ENCODE measurements around the gene NDUFS1.
"Not testable (repeated sequence)": the region's sequence is repeated elsewhere in the genome, so short reads cannot be mapped to it uniquely, and the experiment has no call there.

The NDUFS1 gene

GRCh38 chr2:206143451-206143850 is 15.8 kb downstream of the NDUFS1 start:
- H3K27me3 Mint-ChIP-seq (ENCODE audit: low read depth), result no peaks in the 10 kb centered on the region
- no peaks in the 10 kb centered on the region for H3K9me3 Mint-ChIP-seq

GRCh38 chr2:206127656-206128055 is 31.6 kb downstream of the NDUFS1 start:
- Mint-ChIP-seq H3K9me3 (no peaks in the 10 kb centered on the region), H3K27ac (no peak overlapping the region), H3K36me3 (ENCODE audit: low read depth) (peaks cover 58% of the 10 kb centered on the region), H3K4me3 (no peak overlapping the region), H3K4me1 (no peaks in the 10 kb centered on the region), H3K27me3 (ENCODE audit: low read depth) (no peaks in the 10 kb centered on the region)
- no peak for TF ChIP-seq CTCF (IDR thresholded peaks at IDR 0.05; ENCODE audit: unreplicated experiment in 3 of 3)

More at GRCh38 chr2:206143451-206143850, 15.8 kb downstream of the NDUFS1 start:
- no peak overlapping the region for H3K27ac Mint-ChIP-seq
- no peak for TF ChIP-seq CTCF (IDR thresholded peaks at IDR 0.05; ENCODE audit: unreplicated experiment in 3 of 3)
- H3K4me3 Mint-ChIP-seq, result no peak overlapping the region
- H3K36me3 Mint-ChIP-seq (ENCODE audit: low read depth), result peaks cover 76% of the 10 kb centered on the region
- no peaks in the 10 kb centered on the region for H3K4me1 Mint-ChIP-seq

GRCh38 chr2:206125901-206126300 is 33.3 kb downstream of the NDUFS1 start:
- H3K36me3 Mint-ChIP-seq (ENCODE audit: low read depth), result peaks cover 72% of the 10 kb centered on the region
- H3K9me3 Mint-ChIP-seq, result no peaks in the 10 kb centered on the region
- H3K4me3 Mint-ChIP-seq, result no peak overlapping the region
- no peaks in the 10 kb centered on the region for H3K4me1 Mint-ChIP-seq
- H3K27me3 Mint-ChIP-seq (ENCODE audit: low read depth), result no peaks in the 10 kb centered on the region
- H3K27ac Mint-ChIP-seq, result no peak overlapping the region
- TF ChIP-seq CTCF (IDR thresholded peaks at IDR 0.05; ENCODE audit: unreplicated experiment in 3 of 3), result no peak

- H3K4me1 Mint-ChIP-seq; H3K27me3 Mint-ChIP-seq (ENCODE audit: low read depth); H3K4me3 Mint-ChIP-seq; H3K9me3 Mint-ChIP-seq; H3K27ac Mint-ChIP-seq: not testable (repeated sequence)
- H3K36me3 Mint-ChIP-seq (ENCODE audit: low read depth), result peaks cover 68% of the 10 kb centered on the region
Measured at GRCh38 chr2:206122569-206122968, 36.7 kb downstream of the NDUFS1 start.

DNA sequence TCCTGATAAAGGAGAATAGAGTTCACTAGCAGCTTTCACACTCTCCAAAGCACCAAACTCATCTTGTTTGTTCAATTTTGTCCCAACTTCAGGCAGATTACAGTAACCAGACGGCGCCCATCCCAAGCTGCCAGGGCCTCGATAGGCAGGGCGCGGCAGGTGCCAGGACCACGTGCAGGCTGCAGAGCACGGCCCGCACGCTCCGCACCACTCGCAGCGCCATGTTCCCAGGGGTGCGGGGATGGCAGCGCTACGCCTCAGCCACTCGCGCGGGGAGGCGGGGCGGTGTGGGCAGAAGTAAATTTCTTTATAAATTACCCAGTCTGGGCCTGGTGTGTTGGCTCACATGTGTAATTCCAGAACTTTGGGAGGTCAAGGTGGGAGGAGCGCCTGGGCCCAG is 43.0 kb downstream of the NDUFS1 start:
- Mint-ChIP-seq H3K27ac (no peak overlapping the region), H3K9me3 (no peaks in the 10 kb centered on the region), H3K4me1 (no peaks in the 10 kb centered on the region), H3K4me3 (no peak overlapping the region), H3K27me3 (ENCODE audit: low read depth) (no peaks in the 10 kb centered on the region), H3K36me3 (ENCODE audit: low read depth) (peaks cover 63% of the 10 kb centered on the region)
- no peak for TF ChIP-seq CTCF (IDR thresholded peaks at IDR 0.05; ENCODE audit: unreplicated experiment in 3 of 3)

GRCh38 chr2:206115026-206115578 is 44.1 kb downstream of the NDUFS1 start:
- Mint-ChIP-seq H3K36me3 (ENCODE audit: low read depth) (peaks cover 52% of the 10 kb centered on the region), H3K27me3 (ENCODE audit: low read depth) (no peaks in the 10 kb centered on the region), H3K27ac (no peak overlapping the region), H3K9me3 (no peaks in the 10 kb centered on the region), H3K4me3 (no peak overlapping the region), H3K4me1 (no peaks in the 10 kb centered on the region)
- TF ChIP-seq CTCF (IDR thresholded peaks at IDR 0.05; ENCODE audit: unreplicated experiment in 3 of 3), result no peak
